Stimulated activated CD4-positive, alpha-beta T cell treated with anti-CD3 and anti-CD28 coated beads, TNF-alpha, amount 100 ng/mL, for 1 hour (primary cell): ENCODE measurements around the gene FGF8.

Experiments used
- DNase-seq, 3 donors: peaks; one replicate each; pipeline ENCODE4 v3.0.0-alpha.2; 2020; ENCODE audit warnings: low read depth in 3 of 3, low spot score in 1 of 3

FGF8 gene

DNA sequence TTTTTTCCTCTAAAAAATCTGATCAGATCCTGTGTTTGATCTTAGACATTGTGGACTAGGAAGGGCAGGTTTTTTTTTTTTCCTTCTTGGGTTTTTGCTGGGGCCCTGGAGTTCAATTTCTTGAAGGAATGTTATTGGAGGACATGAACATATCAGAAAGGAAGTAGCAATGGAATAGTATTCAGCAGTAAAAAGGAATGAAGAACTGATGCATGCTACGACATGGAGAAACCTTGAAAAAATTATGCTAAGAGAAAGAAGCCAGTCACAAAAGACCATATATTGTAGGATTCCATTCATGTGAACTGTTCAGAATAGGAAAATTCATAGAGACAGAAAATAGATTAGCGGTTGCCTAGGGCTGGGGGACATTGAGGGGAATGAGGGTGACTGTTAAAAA is 34.0 kb downstream of the FGF8 start:
- DNase-seq: no peak

DNA sequence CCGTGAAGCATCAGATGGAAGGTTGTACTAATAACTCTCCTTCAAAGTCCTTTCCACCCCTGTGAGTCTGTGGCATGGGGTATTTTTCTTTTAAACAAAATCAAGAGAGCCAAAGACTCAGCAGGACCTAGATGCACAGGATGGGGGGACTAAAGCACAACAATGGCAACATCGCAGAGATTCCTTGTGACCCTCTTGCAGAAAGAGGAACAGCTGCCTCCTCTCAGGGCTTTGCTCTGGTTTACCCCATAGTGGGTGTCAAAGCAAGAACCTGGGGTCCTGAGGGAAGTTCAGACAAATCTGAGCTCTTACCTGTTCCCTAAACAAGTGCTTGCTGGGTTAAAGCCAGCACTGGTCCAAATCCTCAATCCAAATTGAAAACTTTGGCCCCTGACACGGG is 39.2 kb downstream of the FGF8 start:
- no peak for DNase-seq

- DNase-seq: no peak
These were observed 43.8 kb downstream of the FGF8 start for GRCh38 chr10:101732096-101732495.

DNA sequence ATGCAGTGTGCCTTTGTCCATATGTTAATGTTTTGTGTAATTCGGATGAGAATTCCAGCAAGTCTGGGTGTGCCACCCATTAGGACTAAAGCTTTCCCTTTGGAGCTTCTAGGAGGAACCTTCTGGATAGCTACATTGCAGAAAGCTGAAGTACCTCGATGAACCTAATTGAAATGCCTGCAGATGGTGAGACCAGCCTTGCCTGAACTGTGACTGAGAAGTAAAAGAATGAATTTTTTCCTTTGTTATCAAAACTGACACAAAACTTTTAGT is 49.9 kb downstream of the FGF8 start:
- DNase-seq: no peak

- no peak for DNase-seq
These were observed 50.4 kb downstream of the FGF8 start for GRCh38 chr10:101725296-101726114.

DNA sequence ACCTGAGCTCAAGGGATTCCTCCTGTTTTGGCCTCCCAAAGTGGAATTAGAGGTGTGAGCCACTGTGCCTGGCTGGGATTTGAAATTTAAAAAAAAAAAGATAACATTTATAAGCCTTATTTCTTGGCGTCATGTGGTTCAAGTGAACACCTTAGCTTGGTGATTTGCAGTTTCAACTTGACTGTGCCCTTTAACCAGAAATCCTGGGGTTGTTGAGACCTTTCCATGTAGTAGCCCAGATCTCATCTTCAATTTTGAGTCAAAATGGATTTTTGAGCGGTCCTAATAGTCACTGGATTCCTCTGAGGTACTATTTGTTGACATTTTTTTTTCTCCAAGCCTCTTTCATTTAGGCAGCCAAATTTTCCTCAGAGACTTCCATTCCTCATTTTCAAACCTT is 51.5 kb downstream of the FGF8 start:
- no peak for DNase-seq

DNA sequence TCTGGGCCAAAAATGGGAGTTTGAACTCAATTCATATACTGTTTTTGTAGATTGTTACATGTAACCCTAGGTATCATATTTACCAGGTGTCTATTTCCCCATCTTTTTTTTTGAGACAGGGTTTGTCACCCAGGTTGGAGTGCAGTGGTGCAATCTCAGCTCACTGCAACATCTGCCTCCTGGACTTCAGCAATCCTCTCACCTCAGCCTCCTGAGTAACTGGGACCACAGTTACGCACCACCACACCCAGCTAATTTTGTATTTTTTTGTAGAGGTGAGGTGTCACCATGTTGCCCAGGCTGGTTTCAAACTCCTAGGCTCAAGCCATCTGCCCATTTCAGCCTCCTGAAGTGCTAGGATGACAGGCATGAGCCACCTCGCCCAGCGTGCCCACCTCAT is 52.7 kb downstream of the FGF8 start:
- DNase-seq: no peak

GRCh38 chr10:101721806-101722205 is 54.1 kb downstream of the FGF8 start:
- no peak for DNase-seq

DNA sequence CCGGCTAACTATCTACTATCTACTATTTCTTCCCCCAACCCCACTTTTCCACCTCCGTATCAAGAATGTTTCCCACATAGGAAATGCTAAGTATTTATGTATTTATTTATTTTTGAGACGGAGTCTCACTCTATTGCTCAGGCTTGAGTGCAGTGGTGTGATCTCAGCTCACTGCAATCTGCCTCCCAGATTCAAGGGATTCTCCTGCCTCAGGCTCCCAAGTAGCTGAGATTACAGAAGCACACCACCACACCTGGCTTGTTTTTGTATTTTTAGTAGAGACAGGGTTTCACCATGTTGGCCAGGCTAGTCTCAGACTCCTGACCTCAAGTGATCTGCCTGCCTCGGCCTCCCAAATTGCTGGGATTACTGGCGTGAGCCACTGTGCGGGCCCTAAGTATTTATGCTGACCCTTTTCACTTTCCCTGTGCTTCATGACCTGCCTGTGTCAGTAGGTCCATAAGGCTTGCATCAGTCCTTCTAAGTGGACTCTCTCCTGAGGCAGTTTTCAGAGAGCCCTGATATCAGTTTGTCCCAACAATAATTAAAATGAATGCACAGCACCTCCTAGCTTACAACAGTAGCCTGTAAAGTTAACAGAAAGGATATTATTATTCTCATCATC is 55.2 kb downstream of the FGF8 start:
- DNase-seq: no peak
